NT2/D1 (cell line): ENCODE measurements around the gene PIK3R3.

Experiments used
- DNase-seq: peaks from one replicate; pipeline ENCODE4 v3.0.0-alpha.2; 2011; ENCODE audit warnings: low read depth, low spot score
- H3K27me3 ChIP-seq: 2 replicates; pipeline ENCODE4 v1.6.0; 2011; ENCODE audit warnings: mild to moderate bottlenecking; ENCODE audit not compliant: insufficient read length, insufficient read depth
- H3K36me3 ChIP-seq: 2 replicates; pipeline ENCODE4 v1.6.1; 2011; ENCODE audit warnings: mild to moderate bottlenecking, low read length, mixed read lengths; ENCODE audit not compliant: insufficient read depth, insufficient read length
- H3K4me1 ChIP-seq: 2 replicates; pipeline ENCODE4 v1.5.1; 2011; ENCODE audit not compliant: insufficient read depth, insufficient read length
- H3K4me3 ChIP-seq: 2 replicates; pipeline ENCODE4 v1.5.1; 2011; ENCODE audit warnings: low read depth; ENCODE audit not compliant: insufficient read length
- H3K9ac ChIP-seq: 2 replicates; pipeline ENCODE4 v1.6.0; 2011; ENCODE audit warnings: low read depth; ENCODE audit not compliant: insufficient read length
- H3K9me3 ChIP-seq: 2 replicates; pipeline ENCODE4 v1.5.1; 2011; ENCODE audit warnings: mild to moderate bottlenecking, low read length; ENCODE audit not compliant: insufficient read depth
- SUZ12 ChIP-seq: IDR thresholded peaks from 2 replicates; pipeline ENCODE4 v1.6.1; 2011; ENCODE audit not compliant: insufficient read length, insufficient read depth; ENCODE audit errors: extremely low read depth
- YY1 ChIP-seq: IDR thresholded peaks from 2 replicates; pipeline ENCODE4 v1.6.1; 2011; ENCODE audit not compliant: insufficient read length, insufficient read depth
- ZNF274 ChIP-seq: IDR thresholded peaks from 2 replicates; pipeline ENCODE4 v1.6.1; 2011; ENCODE audit warnings: mild to moderate bottlenecking, low read depth, low read length

PIK3R3 gene

GRCh38 chr1:46174448-46175231 is 42.2 kb upstream of the PIK3R3 start, which contains the start of gene TSPAN1:
TSPAN1 (plus strand) TSS chr1:46175087; CDS start chr1:46181108, 6,021 bp downstream.
- TF ChIP-seq ZNF274 (no peak), SUZ12 (no peak), YY1 (no peak)
- no peak for DNase-seq
- Histone ChIP-seq H3K9ac (peak within 1 kb of the TSS; percentile 2), H3K27me3 (peaks cover 4% of the 10 kb centered on the region), H3K9me3 (no peaks in the 10 kb centered on the region), H3K4me1 (peaks cover 26% of the 10 kb centered on the region), H3K4me3 (no peak within 1 kb of the TSS), H3K36me3 (no peaks in the 10 kb centered on the region)

- H3K9me3 ChIP-seq = no peaks in the 10 kb centered on the region
- TF ChIP-seq ZNF274 (no peak), SUZ12 (no peak), YY1 (no peak)
- H3K4me3 ChIP-seq = no peak overlapping the region
- H3K27me3 ChIP-seq = peaks cover 16% of the 10 kb centered on the region
- H3K36me3 ChIP-seq = no peaks in the 10 kb centered on the region
- H3K9ac ChIP-seq = no peak overlapping the region
- no peak for DNase-seq
- peaks cover 26% of the 10 kb centered on the region for H3K4me1 ChIP-seq
Measured at GRCh38 chr1:46173361-46173856, 41.0 kb upstream of the PIK3R3 start.

- Histone ChIP-seq H3K36me3 (no peaks in the 10 kb centered on the region), H3K9me3 (no peaks in the 10 kb centered on the region), H3K9ac (no peak overlapping the region), H3K4me3 (no peak overlapping the region), H3K4me1 (peaks cover 28% of the 10 kb centered on the region), H3K27me3 (peaks cover 22% of the 10 kb centered on the region)
- TF ChIP-seq SUZ12 (no peak), ZNF274 (no peak), YY1 (no peak)
- DNase-seq = no peak
Measured at GRCh38 chr1:46172321-46172720, 39.9 kb upstream of the PIK3R3 start.

GRCh38 chr1:46171871-46172270 is 39.4 kb upstream of the PIK3R3 start:
- Histone ChIP-seq H3K36me3 (no peaks in the 10 kb centered on the region), H3K27me3 (peaks cover 26% of the 10 kb centered on the region), H3K9me3 (no peaks in the 10 kb centered on the region), H3K4me3 (no peak overlapping the region), H3K4me1 (peaks cover 31% of the 10 kb centered on the region), H3K9ac (peak overlapping the region; percentile 13)
- DNase-seq = no peak
- TF ChIP-seq SUZ12 = no peak
- TF ChIP-seq YY1 = no peak
- no peak for TF ChIP-seq ZNF274

- TF ChIP-seq YY1 = no peak
- TF ChIP-seq ZNF274 = no peak
- H3K27me3 ChIP-seq = peaks cover 32% of the 10 kb centered on the region
- H3K4me3 ChIP-seq = no peak overlapping the region
- no peaks in the 10 kb centered on the region for H3K36me3 ChIP-seq
- peaks cover 34% of the 10 kb centered on the region for H3K4me1 ChIP-seq
- DNase-seq = no peak
- H3K9me3 ChIP-seq = no peaks in the 10 kb centered on the region
- H3K9ac ChIP-seq = peak overlapping the region; percentile 7
Measured at GRCh38 chr1:46171351-46171750, 38.9 kb upstream of the PIK3R3 start.

GRCh38 chr1:46169811-46170454 is 37.5 kb upstream of the PIK3R3 start:
- Histone ChIP-seq H3K9ac (no peak overlapping the region), H3K4me1 (peaks cover 27% of the 10 kb centered on the region), H3K9me3 (no peaks in the 10 kb centered on the region), H3K27me3 (peaks cover 35% of the 10 kb centered on the region), H3K4me3 (no peak overlapping the region), H3K36me3 (no peaks in the 10 kb centered on the region)
- TF ChIP-seq ZNF274 (no peak), YY1 (no peak), SUZ12 (no peak)
- no peak for DNase-seq

- TF ChIP-seq YY1 (no peak), SUZ12 (no peak), ZNF274 (no peak)
- Histone ChIP-seq H3K9ac (no peak overlapping the region), H3K27me3 (peaks cover 40% of the 10 kb centered on the region), H3K9me3 (no peaks in the 10 kb centered on the region), H3K36me3 (no peaks in the 10 kb centered on the region), H3K4me3 (no peak overlapping the region), H3K4me1 (peaks cover 13% of the 10 kb centered on the region)
- no peak for DNase-seq
Measured at GRCh38 chr1:46168477-46168876, 36.0 kb upstream of the PIK3R3 start.
